HepG2 (cell line): ENCODE results near the gene SPAAR. TPM values are rescaled to one million over a fixed set of nuclear protein-coding genes. Genes with fewer than 3 reads are reported as not detected.
A peak's percentile ranks its signal among the peaks of the same experiment; 100 is the strongest.

ENCODE experiments used
- CBX1 ChIP-seq: IDR thresholded peaks from one replicate; pipeline ENCODE4 v1.6.1; 2016; ENCODE audit warnings: antibody characterized with exemption, low read depth
- CEBPG ChIP-seq: IDR thresholded peaks from 2 replicates; pipeline ENCODE4 v1.6.1; 2016
- CREM ChIP-seq, 2 experiments: sonication (generic) in 1 of 2; formaldehyde crosslinking in 1 of 2; IDR thresholded peaks; 2 replicates each; pipeline versions ENCODE4 v1.4.0 to v1.6.1; 2016 to 2020; ENCODE audit warnings: antibody characterized with exemption in 1 of 2, mild to moderate bottlenecking in 1 of 2, missing genetic modification reagents in 1 of 2
- ELF3 ChIP-seq: IDR thresholded peaks from 2 replicates; pipeline ENCODE4 v1.6.1; 2016; ENCODE audit warnings: missing genetic modification reagents, missing compliant biosample characterization
- GTF3A ChIP-seq: sonication (generic); formaldehyde crosslinking; conservative IDR thresholded peaks from 2 replicates; pipeline ENCODE4 v1.4.0; 2020; ENCODE audit warnings: mild to moderate bottlenecking, missing genetic modification reagents
- HDAC6 ChIP-seq: fragments of 200-600 bp; sonication (generic); IDR thresholded peaks from 2 replicates; pipeline ENCODE4 v1.7.0; 2017; ENCODE audit warnings: mild to moderate bottlenecking, antibody characterized with exemption, low read length, low read depth
- HOXA5 ChIP-seq: sonication (generic); formaldehyde crosslinking; IDR thresholded peaks from 2 replicates; pipeline ENCODE4 v1.4.0; 2020; ENCODE audit warnings: missing genetic modification reagents
- KLF16 ChIP-seq, 2 experiments: sonication (generic) in 1 of 2; formaldehyde crosslinking in 1 of 2; IDR thresholded peaks; 2 replicates each; pipeline versions ENCODE4 v1.6.1 to v1.8.0; 2016 to 2023; ENCODE audit warnings: missing genetic modification reagents in 2 of 2, missing compliant biosample characterization in 1 of 2
- MIXL1 ChIP-seq: IDR thresholded peaks from 2 replicates; pipeline ENCODE4 v1.6.1; 2016
- NKX3-1 ChIP-seq: sonication (generic); formaldehyde crosslinking; IDR thresholded peaks from 2 replicates; pipeline ENCODE4 v1.5.0; 2020; ENCODE audit warnings: missing genetic modification reagents
- RELA ChIP-seq: sonication (generic); formaldehyde crosslinking; IDR thresholded peaks from 2 replicates; pipeline ENCODE4 v1.4.0; 2020; ENCODE audit warnings: missing genetic modification reagents
- RNF2 ChIP-seq: fragments of 450-650 bp; conservative IDR thresholded peaks from 2 replicates; pipeline ENCODE4 v1.6.1; 2016; ENCODE audit warnings: low read depth
- SOX13 ChIP-seq, 3 experiments: fragments of 450-650 bp in 1 of 3; sonication (generic) in 1 of 3; formaldehyde crosslinking in 1 of 3; IDR thresholded peaks in 2 of 3; conservative IDR thresholded peaks in 1 of 3; 2 replicates each; pipeline versions ENCODE4 v1.5.0 to v1.6.1; 2016 to 2020; ENCODE audit warnings: antibody characterized with exemption in 1 of 3, mild to moderate bottlenecking in 1 of 3, missing compliant biosample characterization in 1 of 3, missing genetic modification reagents in 1 of 3, moderate library complexity in 1 of 3
- SRSF4 ChIP-seq: fragments of 200-400 bp; formaldehyde crosslinking; IDR thresholded peaks from one replicate; pipeline ENCODE4 v1.6.1; 2018; ENCODE audit warnings: mild to moderate bottlenecking, low read depth, low read length, moderate library complexity; ENCODE audit not compliant: poor library complexity, severe bottlenecking
- TARDBP ChIP-seq: sonication (generic); formaldehyde crosslinking; IDR thresholded peaks from 2 replicates; pipeline ENCODE4 v1.8.0; 2022; ENCODE audit warnings: mild to moderate bottlenecking, missing genetic modification reagents
- TP53 ChIP-seq: sonication (generic); formaldehyde crosslinking; conservative IDR thresholded peaks from 2 replicates; pipeline ENCODE4 v1.4.0; 2020; ENCODE audit warnings: missing genetic modification reagents
- ZNF207 ChIP-seq: fragments of 450-650 bp; IDR thresholded peaks from 2 replicates; pipeline ENCODE4 v1.6.1; 2016; ENCODE audit warnings: antibody characterized with exemption, borderline replicate concordance
- ZNF296 ChIP-seq: sonication (generic); formaldehyde crosslinking; conservative IDR thresholded peaks from 2 replicates; pipeline ENCODE4 v1.5.0; 2020; ENCODE audit warnings: mild to moderate bottlenecking, missing genetic modification reagents
- ZNF547 ChIP-seq: sonication (generic); formaldehyde crosslinking; IDR thresholded peaks from 2 replicates; pipeline ENCODE4 v1.5.1; 2020; ENCODE audit warnings: mild to moderate bottlenecking, missing genetic modification reagents
- ZNF556 ChIP-seq: sonication (generic); formaldehyde crosslinking; IDR thresholded peaks from 2 replicates; pipeline ENCODE4 v1.4.0; 2020; ENCODE audit warnings: mild to moderate bottlenecking, missing genetic modification reagents, borderline replicate concordance
- ZNF670 ChIP-seq: sonication (generic); formaldehyde crosslinking; IDR thresholded peaks from 2 replicates; pipeline ENCODE4 v1.8.0; 2022; ENCODE audit warnings: mild to moderate bottlenecking, missing genetic modification reagents, borderline replicate concordance
- ZNF776 ChIP-seq: sonication (generic); formaldehyde crosslinking; IDR thresholded peaks from 2 replicates; pipeline ENCODE4 v1.4.0; 2020; ENCODE audit warnings: mild to moderate bottlenecking, missing genetic modification reagents
- ZZZ3 ChIP-seq: sonication (generic); formaldehyde crosslinking; IDR thresholded peaks from 2 replicates; pipeline ENCODE4 v1.4.0; 2020; ENCODE audit warnings: missing genetic modification reagents, mild to moderate bottlenecking, borderline replicate concordance
- polyA plus RNA-seq, 8 experiments: library from polyadenylated mRNA; depleted of rRNA in 3 of 8; stranded (reverse) in 7 of 8; unstranded in 1 of 8; fragments of >200 nt; fragmentation: Illumina TruSeq in 4 of 8; extraction: Trizol in 4 of 8; gene quantifications; 2 replicates each; pipeline versions ENCODE4 v1.2.1 to v1.2.3, GENCODE V29; 2011 to 2016; ENCODE audit warnings: low read depth in 4 of 8, missing spikeins in 1 of 8, mixed read lengths in 1 of 8; ENCODE audit not compliant: insufficient read depth in 1 of 8
- total RNA-seq, 5 experiments: library from RNA; depleted of rRNA; stranded (reverse); fragments of >200 nt; fragmentation: Illumina TruSeq; extraction: Trizol; gene quantifications; 2 replicates each; pipeline ENCODE4 v1.2.3, GENCODE V29; 2016; ENCODE audit warnings: low read depth in 1 of 5
- TF ChIP-seq, protein P1 (sequence below): sonication (generic); formaldehyde crosslinking; IDR thresholded peaks from 2 replicates; pipeline ENCODE4 v1.4.0; 2020; ENCODE audit warnings: missing genetic modification reagents
- TF ChIP-seq, protein P2 (sequence below): sonication (generic); formaldehyde crosslinking; IDR thresholded peaks from 2 replicates; pipeline ENCODE4 v1.5.1; 2020; ENCODE audit warnings: missing genetic modification reagents, mild to moderate bottlenecking, borderline replicate concordance
- TF ChIP-seq, protein P3 (sequence below): sonication (generic); formaldehyde crosslinking; conservative IDR thresholded peaks from 2 replicates; pipeline ENCODE4 v1.8.1; 2023; ENCODE audit warnings: missing genetic modification reagents

Gene SPAAR
- total and polyA plus RNA-seq, 2 of the 13 experiments (the other 11 are each of a cell fraction or from before 2014, with no cell fraction given), result 0.07 TPM; not detected in 1

DNA sequence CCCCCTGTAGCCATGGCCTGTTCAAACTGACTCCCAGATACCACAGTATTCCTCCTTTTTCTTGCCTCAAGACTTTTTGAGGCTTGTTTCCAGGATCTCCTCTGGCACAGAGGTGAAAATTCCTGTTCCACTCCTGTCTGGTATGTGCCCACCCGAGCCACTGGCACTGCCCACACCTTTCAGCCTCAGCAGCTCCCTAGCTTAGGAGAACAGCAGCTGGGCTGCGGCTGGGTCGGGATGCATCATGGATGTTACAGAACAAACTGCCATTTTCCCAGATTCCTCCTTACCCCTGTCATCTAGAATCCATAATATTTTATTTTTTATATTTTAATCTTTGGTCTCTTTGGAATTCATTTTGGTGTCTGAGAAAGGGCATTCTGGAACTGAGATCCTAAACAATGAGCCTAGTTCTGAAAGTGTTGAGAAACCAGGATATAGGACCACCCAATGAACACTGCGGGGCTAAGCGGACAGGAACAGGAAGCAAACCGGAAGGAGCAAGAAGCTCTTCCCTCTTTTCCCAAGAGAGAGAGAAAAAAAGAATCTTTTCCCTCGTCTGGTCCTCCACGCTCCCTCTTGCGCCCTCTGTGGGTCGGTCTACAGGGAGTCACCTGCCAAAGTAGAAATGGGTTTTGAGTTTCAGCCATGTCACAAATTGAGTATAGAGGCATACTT, 36.2 kb downstream of the SPAAR start (continued):
- TF ChIP-seq SOX13 (IDR thresholded peaks at IDR 0.05), result no peak
- TF ChIP-seq SOX13 (CRISPR knock-in tag; conservative IDR thresholded peaks at IDR 0.05 in 1 of 2, IDR thresholded peaks at IDR 0.05 in 1 of 2), result no peak
- TF ChIP-seq CBX1, result peak; percentile 24
- no peak for TF ChIP-seq HOXA5 (CRISPR knock-in tag)
- no peak for TF ChIP-seq GTF3A (CRISPR knock-in tag)
- no peak for TF ChIP-seq CEBPG (CRISPR knock-in tag)
- TF ChIP-seq MIXL1 (CRISPR knock-in tag), result 0 out of 2 replicates have a peak, but pooled peaks have one; percentile 42
- no peak for TF ChIP-seq ZNF556 (CRISPR knock-in tag)
- TF ChIP-seq NKX3-1 (CRISPR knock-in tag), result no peak
- no peak for TF ChIP-seq CREM (IDR thresholded peaks at IDR 0.05)
- no peak for TF ChIP-seq CREM (CRISPR knock-in tag; IDR thresholded peaks at IDR 0.05)
- no peak for TF ChIP-seq ZZZ3 (CRISPR knock-in tag)
- TF ChIP-seq, protein P1, sequence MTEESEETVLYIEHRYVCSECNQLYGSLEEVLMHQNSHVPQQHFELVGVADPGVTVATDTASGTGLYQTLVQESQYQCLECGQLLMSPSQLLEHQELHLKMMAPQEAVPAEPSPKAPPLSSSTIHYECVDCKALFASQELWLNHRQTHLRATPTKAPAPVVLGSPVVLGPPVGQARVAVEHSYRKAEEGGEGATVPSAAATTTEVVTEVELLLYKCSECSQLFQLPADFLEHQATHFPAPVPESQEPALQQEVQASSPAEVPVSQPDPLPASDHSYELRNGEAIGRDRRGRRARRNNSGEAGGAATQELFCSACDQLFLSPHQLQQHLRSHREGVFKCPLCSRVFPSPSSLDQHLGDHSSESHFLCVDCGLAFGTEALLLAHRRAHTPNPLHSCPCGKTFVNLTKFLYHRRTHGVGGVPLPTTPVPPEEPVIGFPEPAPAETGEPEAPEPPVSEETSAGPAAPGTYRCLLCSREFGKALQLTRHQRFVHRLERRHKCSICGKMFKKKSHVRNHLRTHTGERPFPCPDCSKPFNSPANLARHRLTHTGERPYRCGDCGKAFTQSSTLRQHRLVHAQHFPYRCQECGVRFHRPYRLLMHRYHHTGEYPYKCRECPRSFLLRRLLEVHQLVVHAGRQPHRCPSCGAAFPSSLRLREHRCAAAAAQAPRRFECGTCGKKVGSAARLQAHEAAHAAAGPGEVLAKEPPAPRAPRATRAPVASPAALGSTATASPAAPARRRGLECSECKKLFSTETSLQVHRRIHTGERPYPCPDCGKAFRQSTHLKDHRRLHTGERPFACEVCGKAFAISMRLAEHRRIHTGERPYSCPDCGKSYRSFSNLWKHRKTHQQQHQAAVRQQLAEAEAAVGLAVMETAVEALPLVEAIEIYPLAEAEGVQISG (CRISPR knock-in tag), result peak; percentile 98
- no peak for TF ChIP-seq HDAC6
- peak; percentile 17; the same call in 1 of the 2 replicates for TF ChIP-seq ELF3 (CRISPR knock-in tag)
- TF ChIP-seq ZNF296 (CRISPR knock-in tag), result no peak
- TF ChIP-seq, protein P2, sequence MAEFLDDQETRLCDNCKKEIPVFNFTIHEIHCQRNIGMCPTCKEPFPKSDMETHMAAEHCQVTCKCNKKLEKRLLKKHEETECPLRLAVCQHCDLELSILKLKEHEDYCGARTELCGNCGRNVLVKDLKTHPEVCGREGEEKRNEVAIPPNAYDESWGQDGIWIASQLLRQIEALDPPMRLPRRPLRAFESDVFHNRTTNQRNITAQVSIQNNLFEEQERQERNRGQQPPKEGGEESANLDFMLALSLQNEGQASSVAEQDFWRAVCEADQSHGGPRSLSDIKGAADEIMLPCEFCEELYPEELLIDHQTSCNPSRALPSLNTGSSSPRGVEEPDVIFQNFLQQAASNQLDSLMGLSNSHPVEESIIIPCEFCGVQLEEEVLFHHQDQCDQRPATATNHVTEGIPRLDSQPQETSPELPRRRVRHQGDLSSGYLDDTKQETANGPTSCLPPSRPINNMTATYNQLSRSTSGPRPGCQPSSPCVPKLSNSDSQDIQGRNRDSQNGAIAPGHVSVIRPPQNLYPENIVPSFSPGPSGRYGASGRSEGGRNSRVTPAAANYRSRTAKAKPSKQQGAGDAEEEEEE (CRISPR knock-in tag), result no peak
- no peak for TF ChIP-seq ZNF776 (CRISPR knock-in tag)
- TF ChIP-seq RNF2, result no peak
- 0 out of 4 replicates have a peak, but pooled peaks of 1 of the 2 experiments have one; percentile 21 for TF ChIP-seq KLF16 (CRISPR knock-in tag; IDR thresholded peaks at IDR 0.05)
- no peak for TF ChIP-seq ZNF547 (CRISPR knock-in tag)
- TF ChIP-seq, protein P3, sequence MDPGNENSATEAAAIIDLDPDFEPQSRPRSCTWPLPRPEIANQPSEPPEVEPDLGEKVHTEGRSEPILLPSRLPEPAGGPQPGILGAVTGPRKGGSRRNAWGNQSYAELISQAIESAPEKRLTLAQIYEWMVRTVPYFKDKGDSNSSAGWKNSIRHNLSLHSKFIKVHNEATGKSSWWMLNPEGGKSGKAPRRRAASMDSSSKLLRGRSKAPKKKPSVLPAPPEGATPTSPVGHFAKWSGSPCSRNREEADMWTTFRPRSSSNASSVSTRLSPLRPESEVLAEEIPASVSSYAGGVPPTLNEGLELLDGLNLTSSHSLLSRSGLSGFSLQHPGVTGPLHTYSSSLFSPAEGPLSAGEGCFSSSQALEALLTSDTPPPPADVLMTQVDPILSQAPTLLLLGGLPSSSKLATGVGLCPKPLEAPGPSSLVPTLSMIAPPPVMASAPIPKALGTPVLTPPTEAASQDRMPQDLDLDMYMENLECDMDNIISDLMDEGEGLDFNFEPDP (CRISPR knock-in tag), result no peak
- no peak for TF ChIP-seq SRSF4
- TF ChIP-seq TP53 (CRISPR knock-in tag), result no peak
- no peak for TF ChIP-seq ZNF207
- no peak for TF ChIP-seq RELA (CRISPR knock-in tag)
- TF ChIP-seq ZNF670, result no peak
- no peak for TF ChIP-seq TARDBP (CRISPR knock-in tag)
